Cardiac septum (tissue), 1 donor: ENCODE results near the gene ALKBH6. TPM values are rescaled to one million over a fixed set of nuclear protein-coding genes. Genes with fewer than 3 reads are reported as not detected.

Source experiments
- DNase-seq: peaks from one replicate; pipeline ENCODE4 v3.0.0-alpha.2; 2020; ENCODE audit warnings: low spot score
- intact Hi-C: fragments of 100-400 bp; cut with DNase I; formaldehyde crosslinking; loops from one replicate; pipeline ENCODE4 v1.14.0; 2022
- total RNA-seq: library from RNA; stranded (reverse); fragmentation: NEBNext Ultra II Directional; extraction: Animal tissue kit (Norgen Biotek cat#: 25700); gene quantifications from one replicate; pipeline ENCODE4 v1.2.1, GENCODE V29; 2021
- donor health status: DM: no; HTN: no; CAD: no.

Gene ALKBH6
- total RNA-seq, 1 donor from 2014 or later: 10.9 TPM

DNA sequence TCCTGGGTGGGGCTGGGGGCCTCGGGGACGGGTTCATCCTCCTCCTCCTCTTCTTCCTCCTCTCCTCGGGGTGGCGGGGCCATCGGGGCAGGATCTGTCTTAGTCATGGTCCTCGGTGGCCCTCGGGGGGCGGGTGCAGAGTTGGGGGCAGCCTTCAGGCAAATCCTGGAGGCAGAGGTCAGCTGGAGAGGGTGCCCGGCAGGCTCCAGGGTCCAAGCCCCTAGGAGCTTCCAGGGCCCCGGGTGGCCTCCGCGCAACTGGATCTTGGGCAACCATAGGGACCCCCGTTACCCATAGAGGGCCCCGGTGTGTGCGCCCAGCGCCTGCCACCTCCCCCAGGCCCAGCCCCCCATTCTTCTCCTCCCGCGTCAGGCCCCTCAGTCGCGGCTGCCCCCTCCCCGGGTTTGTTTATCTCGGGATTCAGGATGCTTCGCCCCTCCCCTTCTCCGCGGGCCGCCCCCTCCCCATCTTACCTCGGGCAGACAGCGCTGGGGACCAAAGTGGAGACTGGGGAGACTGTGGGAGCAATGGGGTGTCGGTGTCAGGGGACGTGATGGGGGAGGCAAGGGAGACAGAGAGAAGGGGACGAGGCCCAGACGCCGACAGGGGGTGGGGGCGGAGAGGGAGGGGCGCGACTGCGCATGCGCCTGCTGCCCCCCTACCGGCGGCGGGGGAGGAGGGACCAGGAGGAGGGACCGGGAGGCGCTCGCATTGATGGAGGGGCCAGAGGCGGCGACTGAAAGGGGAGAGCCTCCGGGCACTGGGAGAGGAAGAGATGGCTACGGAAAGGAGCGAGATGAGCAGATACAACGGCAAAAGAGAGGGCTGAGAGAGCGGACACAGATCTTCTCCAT lies 18.5 kb upstream of the ALKBH6 start, which contains the start of gene CLIP3:
TSS of gene CLIP3 (minus strand) at position 623 of the 854 bp plus-strand sequence. CDS start at position 107, 516 bp downstream.
- intact Hi-C loops: no loop called here

GRCh38 chr19:36031308-36031707 lies 17.3 kb upstream of the ALKBH6 start:
- intact Hi-C loops: no loop called here
- no peak for DNase-seq

More for the DNA sequence above, 18.5 kb upstream of the ALKBH6 start, which contains the start of gene CLIP3:
- DNase-seq: peak; percentile 87

DNA sequence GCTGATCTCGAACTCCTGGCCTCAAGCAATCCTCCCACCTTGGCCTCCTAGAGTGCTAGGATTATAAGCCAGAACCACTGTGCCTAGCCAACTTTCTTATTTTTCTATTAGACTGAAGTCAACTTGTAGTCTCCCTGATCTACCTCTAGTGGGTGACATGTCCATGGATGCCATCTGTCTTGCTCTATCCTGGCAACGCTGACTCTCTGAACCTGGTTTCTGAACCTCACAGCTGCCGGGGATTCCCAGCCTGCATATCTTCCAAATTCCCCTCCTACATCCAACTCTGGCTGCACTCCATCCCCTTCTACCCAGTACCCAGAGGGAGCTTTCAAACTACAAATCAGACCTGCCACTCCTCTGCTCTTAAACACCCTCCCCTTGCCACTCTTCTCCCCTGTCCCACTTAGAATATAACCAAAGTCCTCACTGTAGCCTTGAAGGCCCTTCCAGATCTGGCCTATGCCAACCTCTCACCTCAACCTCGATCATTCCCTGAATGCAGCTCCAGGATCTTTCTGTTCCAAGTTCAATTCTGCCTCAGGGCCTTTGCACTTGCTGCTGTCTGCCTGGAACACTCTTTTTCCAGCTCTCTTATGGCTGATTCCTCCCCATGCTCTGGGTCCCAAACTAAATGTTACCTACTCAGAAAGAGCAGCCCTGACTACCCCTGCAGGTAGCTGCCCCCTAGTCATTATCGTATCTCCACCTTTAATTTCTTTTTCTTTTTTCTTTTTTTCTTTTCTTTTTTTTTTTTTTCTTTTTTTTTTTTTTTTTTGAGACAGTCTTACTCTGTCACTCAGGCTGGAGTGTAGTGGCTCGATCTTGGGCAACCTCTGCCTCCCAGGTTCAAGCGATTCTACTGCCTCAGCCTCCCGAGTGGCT lies 16.5 kb upstream of the ALKBH6 start:
- intact Hi-C loops: no loop called here

DNA sequence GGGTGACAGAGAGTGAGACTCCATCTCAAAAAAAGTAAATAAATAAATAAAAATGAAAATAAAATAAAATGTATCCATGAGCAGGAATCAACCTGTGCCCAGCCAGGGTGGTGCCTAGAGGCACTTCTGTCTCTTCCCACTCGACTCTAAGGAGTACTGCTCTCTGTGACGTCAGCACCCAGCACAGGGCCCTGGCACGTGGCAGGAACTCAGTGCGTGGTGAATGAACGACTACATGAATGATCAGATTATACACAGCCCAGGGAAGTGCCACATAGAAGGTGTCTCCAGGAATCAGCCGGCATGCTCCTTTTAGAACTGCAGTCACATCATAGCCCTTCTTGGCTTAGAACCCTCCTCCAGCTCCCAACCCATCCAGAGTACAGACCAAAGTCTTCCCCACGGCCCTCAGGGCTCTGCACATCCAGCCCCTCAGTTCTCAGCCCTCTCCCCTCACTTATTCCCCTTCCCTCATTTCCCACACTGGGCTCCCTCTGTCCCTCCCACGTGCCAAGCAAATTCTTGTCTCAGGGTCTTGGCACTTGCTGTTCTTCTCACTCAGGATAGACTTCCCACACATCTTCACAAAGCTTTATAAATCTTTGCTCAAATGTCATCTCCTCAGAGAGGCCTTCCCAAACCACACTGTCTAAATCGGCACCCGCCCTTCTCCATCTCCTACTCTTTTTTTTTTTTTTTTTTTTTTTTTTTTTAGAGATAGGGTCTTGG lies 14.5 kb upstream of the ALKBH6 start:
- intact Hi-C loops: no loop called here
- no peak for DNase-seq

More for the DNA sequence above, 16.5 kb upstream of the ALKBH6 start:
- no peak for DNase-seq

DNA sequence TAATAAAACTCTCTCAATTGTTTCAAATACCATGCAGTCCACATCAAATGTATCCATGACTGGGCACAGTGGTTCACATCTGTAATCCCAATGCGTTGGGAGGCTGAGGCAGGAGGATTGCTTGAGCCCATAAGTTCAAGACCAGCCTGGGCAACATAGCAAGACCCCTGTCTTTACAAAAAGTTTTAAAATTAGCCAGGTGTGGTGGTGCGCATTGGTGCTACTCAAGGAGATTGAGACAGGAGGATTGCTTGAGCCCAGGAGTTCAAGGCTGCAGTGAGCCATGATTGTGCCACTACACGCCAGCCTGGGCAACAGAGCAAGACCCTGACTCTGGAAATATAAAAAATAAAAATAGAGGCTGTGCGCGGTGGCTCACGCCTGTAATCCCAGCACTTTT lies 13.7 kb upstream of the ALKBH6 start:
- no peak for DNase-seq
- intact Hi-C loops: no loop called here

DNA sequence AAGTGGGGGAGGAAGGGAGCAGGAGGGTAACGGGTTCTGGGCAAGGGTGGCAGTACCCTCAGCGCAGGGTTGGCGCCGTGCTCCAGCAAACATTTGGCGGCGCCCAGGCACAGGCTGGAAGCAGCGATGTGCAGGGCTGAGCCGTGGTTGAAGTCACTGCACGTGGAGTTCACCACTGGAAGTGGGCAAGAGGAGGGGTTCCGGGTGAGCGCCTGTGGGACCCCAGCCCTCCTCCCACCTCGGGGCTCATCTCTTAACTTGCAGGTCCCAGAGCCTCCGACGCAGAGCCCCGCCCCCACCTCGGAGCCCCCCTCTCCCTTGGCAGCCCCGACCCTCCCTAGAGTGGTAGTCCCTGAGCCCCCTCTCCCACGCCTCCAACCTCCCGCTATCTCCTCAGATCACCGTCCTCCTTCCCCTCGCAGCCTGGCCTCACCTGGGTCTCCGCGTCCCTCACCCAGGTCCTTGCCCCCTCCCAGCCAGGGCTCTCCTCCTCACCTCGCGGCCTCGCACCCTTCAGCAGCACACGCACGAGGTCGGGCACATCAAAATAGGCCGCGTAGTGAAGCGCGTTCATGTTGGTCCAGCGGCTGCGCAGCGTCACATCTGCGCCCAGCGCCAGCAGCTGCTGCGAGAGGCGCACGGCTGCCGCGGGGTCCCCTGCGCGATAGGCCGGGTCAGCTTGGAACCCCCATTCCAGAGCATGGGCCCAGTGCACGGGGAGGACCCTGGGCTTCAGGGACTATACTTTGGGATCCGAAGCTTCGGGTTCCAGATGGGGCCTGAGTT lies 12.3 kb upstream of the ALKBH6 start:
- intact Hi-C loops: no loop called here
- DNase-seq: no peak

DNA sequence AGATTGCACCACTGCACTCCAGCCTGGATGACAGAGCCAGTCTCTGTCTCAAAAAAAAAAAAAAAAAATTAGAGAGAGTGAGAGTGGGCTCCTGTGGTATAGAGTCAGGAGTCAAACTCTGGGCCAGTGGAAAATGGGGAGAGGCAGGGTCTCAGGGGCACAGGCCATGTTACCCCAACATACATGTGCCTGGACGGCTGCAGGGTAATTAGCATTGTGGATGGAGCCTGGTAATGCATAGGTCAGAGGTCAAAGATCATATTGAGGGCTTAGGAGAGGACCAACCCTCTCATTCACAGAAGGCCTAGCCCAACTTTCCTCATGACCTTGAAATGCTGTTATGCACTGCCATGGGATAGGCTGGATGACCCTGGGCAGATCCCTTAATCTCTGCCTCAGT lies 11.5 kb upstream of the ALKBH6 start:
- intact Hi-C loops: no loop called here
- no peak for DNase-seq

- no peak for DNase-seq
- intact Hi-C loops: no loop called here
Measured at GRCh38 chr19:36023432-36023831, 9.4 kb upstream of the ALKBH6 start.

- intact Hi-C loops: no loop called here
- no peak for DNase-seq
Measured at GRCh38 chr19:36019061-36019670, 5.2 kb upstream of the ALKBH6 start.

DNA sequence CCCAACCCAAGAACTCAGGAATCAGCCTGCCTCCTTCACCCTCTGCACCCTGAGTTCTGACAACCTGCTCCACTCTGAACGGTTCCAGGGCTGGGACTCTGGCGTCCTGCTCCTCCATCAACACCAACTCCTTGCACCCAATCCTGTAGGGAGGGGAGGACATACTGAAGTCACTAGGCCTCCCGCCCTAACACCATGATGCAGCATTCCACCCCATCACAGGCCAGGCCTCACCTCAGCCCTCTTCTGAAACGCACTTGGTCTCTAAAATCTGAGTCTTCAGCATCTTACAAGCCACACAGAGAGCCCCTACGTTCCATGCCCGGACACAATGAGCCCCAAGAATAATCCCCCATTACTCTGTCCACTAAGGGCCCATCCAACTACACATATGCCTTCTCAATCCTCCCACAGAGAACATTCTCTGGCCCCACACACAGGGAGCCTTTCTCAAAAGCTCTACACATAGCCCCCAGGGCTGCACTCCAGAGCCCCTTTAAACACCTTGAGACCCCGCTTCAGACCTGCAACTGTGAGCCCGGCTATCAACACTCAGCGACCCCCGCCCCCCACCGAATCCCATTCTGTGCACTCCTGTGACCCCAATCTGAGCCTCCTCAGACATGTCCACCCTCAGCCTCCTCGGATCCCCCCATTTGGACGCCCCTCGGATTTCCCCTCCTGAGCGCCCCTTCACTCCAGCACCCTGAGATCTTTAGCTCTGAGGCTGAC lies 567 bp downstream of the ALKBH6 start:
- intact Hi-C loops: no loop called here

DNA sequence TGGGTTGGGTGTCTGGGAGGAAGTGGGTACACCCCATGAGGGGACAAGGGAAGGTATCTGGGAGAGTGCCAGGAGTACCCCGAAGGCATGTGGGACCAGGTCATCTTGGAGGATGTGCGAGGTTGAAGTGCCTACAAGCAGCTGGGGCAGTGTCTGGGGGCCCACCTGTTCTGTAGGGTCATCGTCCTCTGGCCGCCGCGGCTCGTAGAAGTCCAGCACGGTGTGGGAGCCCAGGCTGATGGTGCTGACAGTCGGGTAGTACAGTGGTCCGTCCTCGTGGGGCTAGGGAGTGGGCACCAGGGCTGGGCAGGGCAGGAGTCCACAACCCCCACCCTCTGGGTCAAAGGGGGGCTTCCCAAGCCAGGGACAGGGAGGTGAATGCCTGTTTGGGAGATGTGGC lies 3.6 kb downstream of the ALKBH6 start:
- intact Hi-C loops: no loop called here
- DNase-seq: no peak

More for the DNA sequence above, 567 bp downstream of the ALKBH6 start:
- DNase-seq: no peak

DNA sequence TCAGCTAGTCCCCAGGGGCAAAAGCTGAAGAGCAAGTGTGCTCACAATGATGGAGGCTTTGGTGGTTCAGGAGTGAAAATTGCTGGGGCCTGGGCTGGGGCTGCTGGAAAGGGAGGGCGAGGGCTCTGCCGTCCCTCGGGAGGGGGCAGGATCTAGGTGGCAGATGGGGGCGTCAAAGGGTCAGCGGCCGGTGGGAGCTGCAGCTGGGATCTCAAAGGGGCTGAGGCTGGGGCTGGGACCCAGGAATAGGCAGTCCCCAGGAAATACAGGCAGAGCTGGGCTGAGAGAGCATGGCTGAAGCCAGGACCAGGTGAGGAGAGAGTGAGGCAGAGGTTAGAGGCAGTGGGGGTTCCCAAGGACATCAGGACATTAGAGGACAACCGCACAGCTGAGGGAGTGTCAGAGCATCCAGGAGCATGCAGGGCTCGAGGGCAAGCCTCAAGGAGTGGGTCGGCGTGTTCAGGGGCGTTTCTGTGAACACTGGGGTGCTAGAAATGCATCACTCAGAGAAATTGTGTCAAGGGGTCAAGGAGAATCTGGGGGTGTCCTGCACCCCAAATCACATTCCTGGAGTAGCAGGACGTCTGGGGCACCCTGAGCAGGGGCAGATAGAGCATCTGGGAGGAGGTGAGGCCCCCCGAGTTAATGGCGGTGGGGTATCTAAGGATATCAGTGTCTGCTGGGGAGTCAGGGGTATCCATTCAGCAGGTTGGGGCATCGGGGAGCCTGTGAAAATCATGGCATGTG lies 4.2 kb downstream of the ALKBH6 start:
- intact Hi-C loops: no loop called here
- no peak for DNase-seq

DNA sequence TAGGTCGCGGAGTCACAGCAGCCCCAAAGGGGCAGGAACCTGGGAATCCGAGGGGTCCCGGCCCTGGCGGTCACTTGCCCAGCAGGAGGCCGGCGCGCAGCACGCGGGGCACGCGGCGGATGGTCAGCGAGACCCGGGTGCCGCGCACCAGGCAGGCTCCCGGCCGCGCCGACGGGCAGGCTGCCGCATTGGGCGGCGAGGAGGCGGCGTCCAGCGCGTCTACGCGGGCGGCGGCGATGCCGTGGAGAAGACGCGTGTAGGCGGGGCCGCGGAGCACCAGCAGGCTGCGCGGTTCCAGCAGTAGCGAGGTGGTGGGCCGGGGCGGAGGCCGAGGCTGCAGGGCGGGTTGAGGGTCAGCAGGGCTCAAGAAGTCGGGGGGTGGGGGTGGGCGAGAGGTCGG lies 4.8 kb downstream of the ALKBH6 start:
- peak; percentile 81 for DNase-seq
- intact Hi-C loops: no loop called here

DNA sequence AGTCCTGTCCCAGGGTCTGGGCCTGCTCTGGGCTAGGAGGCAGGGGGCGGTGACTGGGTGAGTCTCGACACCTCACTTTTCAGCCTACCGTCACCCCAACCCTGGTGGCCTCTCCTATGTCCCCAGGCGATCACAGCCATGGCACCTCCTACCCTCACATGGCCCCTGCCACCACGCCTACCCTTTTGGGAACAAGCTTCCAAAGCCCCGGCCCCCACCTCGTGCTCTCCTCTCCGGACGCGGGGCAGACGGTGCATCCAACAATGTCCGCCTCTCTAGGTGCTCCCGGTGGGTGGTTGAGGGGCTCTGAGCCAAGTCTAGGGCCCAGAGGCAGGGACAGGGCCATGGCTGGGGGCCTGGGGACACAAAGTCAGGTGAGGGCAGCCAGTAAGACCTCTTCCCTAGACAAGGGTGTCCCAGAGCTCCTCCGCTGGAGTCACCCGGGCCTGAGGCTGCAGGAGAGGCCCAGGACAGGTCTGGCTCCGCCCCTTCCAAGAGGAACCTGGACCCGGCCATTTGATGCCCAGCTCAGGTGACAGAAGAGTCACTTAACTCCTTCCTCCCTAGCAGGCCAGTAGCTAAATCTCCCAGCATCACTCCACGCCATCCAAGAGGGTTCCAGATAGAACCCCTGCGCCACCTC lies 5.6 kb downstream of the ALKBH6 start, which contains the start of gene SYNE4:
TSS of gene SYNE4 (minus strand) at position 478 of the 643 bp plus-strand sequence. CDS start at position 346, 132 bp downstream.
- intact Hi-C loops: no loop called here
- DNase-seq: no peak

DNA sequence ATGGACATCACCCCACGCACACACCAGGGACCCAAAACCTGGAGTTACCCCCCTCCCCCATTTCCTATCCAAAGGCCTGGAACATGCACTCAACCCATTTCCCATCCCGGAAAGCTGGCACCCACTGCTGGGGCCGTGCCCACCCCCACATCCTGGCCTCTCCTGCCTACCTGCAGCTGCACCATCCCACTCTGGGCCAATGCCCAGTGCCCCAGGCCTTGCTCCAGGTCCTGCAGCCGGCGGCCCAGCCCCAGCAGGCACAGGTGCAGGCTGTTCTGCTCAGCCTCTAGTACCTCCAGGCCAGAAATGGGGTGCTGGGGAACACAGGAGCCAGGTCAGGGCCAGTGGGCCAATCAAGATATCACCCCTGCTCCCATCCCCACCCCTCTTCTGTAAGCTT lies 7.1 kb downstream of the ALKBH6 start:
- DNase-seq: no peak
- intact Hi-C loops: no loop called here

DNA sequence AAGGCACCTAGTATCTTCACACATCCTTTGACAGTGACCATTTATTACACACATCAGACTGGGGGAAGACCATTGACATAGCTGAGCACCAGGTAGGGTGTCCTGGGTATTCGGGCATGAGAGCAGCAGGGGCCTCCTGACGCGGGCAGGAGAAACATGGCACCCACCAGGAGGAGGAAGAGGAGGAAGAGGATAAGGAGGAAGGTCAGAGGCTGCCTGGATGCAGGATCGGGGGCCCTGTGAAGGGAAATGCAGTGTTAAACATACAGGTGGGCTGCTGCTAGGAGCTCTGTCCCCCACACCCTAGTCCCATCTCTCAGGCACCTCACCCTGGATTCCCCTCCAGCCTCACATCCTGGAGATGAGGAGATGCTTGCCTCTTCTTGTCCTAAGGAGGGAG lies 10.7 kb downstream of the ALKBH6 start:
- DNase-seq: no peak
- intact Hi-C loops: no loop called here

- no peak for DNase-seq
- intact Hi-C loops: no loop called here
Measured at GRCh38 chr19:36001605-36002004, 12.4 kb downstream of the ALKBH6 start.
